Panc1 (cell line): Measurements from ENCODE around the gene HSPA4L. TPM values are rescaled to one million over a fixed set of nuclear protein-coding genes. Genes with fewer than 3 reads are reported as not detected.

ENCODE experiments used
- ATAC-seq: fragments of 200-7000 bp; cut with Tn5 transposase; 2 replicates; pipeline ENCODE4 v1.9.1; 2020; ENCODE audit warnings: mild to moderate bottlenecking, moderate library complexity
- BruUV-seq: library from RNA; stranded (reverse); fragments of 400-500 nt; replicated peaks from 2 replicates; lab custom pipeline; 2021; lab: Mats Ljungman, UMichigan
- CTCF ChIA-PET: fragments of 300-600 bp; sonication (Branson Sonifier 250); formaldehyde crosslinking; loops from one replicate; lab custom pipeline; 2022; ENCODE audit warnings: antibody characterized with exemption; lab: Charles Lee
- POLR2A ChIA-PET: fragments of 300-600 bp; sonication (Branson Sonifier 250); formaldehyde crosslinking; loops from one replicate; lab custom pipeline; 2022; ENCODE audit warnings: antibody characterized with exemption; lab: Charles Lee
- DNase-seq: peaks from one replicate; pipeline ENCODE4 v3.0.0-alpha.2; 2010; ENCODE audit warnings: low read depth, low spot score
- H3K27ac ChIP-seq: 2 replicates; pipeline ENCODE4 v1.5.1; 2011; ENCODE audit warnings: mild to moderate bottlenecking, low read length, inconsistent platforms
- H3K27me3 ChIP-seq: fragments of 200-500 bp; sonication (Bioruptor generic); 2 replicates; pipeline ENCODE4 v1.6.0; 2014; ENCODE audit warnings: low read length, inconsistent platforms; ENCODE audit not compliant: control insufficient read depth, insufficient read depth
- H3K36me3 ChIP-seq: fragments of 200-500 bp; sonication (Bioruptor generic); 2 replicates; pipeline ENCODE4 v1.5.1; 2014; ENCODE audit warnings: inconsistent platforms, mild to moderate bottlenecking, low read length, moderate library complexity; ENCODE audit not compliant: control insufficient read depth, insufficient read depth
- H3K4me1 ChIP-seq: 2 replicates; pipeline ENCODE4 v1.5.1; 2011; ENCODE audit warnings: inconsistent platforms, mild to moderate bottlenecking, low read length, moderate library complexity; ENCODE audit not compliant: control insufficient read depth, insufficient read depth
- H3K4me3 ChIP-seq, 2 experiments: 2 replicates each; pipeline ENCODE4 v1.5.1; 2011 to 2012; ENCODE audit warnings: low read depth in 2 of 2, low read length in 2 of 2, mild to moderate bottlenecking in 2 of 2, inconsistent platforms in 1 of 2, moderate library complexity in 1 of 2
- H3K9me3 ChIP-seq: fragments of 200-500 bp; sonication (Bioruptor generic); 2 replicates; pipeline ENCODE4 v1.5.1; 2014; ENCODE audit warnings: low read depth, mild to moderate bottlenecking, inconsistent platforms, low read length, moderate library complexity; ENCODE audit not compliant: control insufficient read depth, insufficient read depth
- POLR2AphosphoS5 ChIP-seq: IDR thresholded peaks from 2 replicates; pipeline ENCODE4 v1.6.1; 2012; ENCODE audit warnings: mild to moderate bottlenecking, low read depth, low read length, moderate library complexity
- REST ChIP-seq, 2 experiments: IDR thresholded peaks; 2 replicates each; pipeline ENCODE4 v1.6.1; 2011 to 2012; ENCODE audit warnings: low read depth in 2 of 2, control low read depth in 1 of 2, low read length in 1 of 2, mild to moderate bottlenecking in 1 of 2, moderate library complexity in 1 of 2; ENCODE audit not compliant: insufficient read depth in 1 of 2
- SIN3A ChIP-seq: IDR thresholded peaks from 2 replicates; pipeline ENCODE4 v1.6.1; 2012; ENCODE audit warnings: low read depth, mild to moderate bottlenecking, low read length, moderate library complexity, borderline replicate concordance; ENCODE audit not compliant: insufficient read depth
- TCF7L2 ChIP-seq: IDR thresholded peaks from 2 replicates; pipeline ENCODE4 v1.6.1; 2011; ENCODE audit warnings: mild to moderate bottlenecking, low read depth, low read length, inconsistent platforms
- in situ Hi-C: cut with HindIII; loops from 2 replicates; pipeline ENCODE4 v1.10.0; 2016; ENCODE audit warnings: low sequenced_read_pairs, low pct_unique_long_range_greater_than_20kb
- intact Hi-C: fragments of 100-400 bp; cut with micrococcal nuclease; formaldehyde crosslinking; loops from one replicate; pipeline ENCODE4 v1.10.0; 2022; ENCODE audit not compliant: unreplicated experiment
- total RNA-seq: library from RNA; stranded (reverse); gene quantifications from one replicate; pipeline ENCODE4 v1.2.1, GENCODE V29; 2021; ENCODE audit not compliant: unreplicated experiment
- TF ChIP-seq, protein P1 (sequence below): fragments of 450-650 bp; IDR thresholded peaks from 2 replicates; pipeline ENCODE4 v1.5.1; 2017; ENCODE audit warnings: mild to moderate bottlenecking

Gene HSPA4L
- total RNA-seq, 1 experiment from 2014 or later = 21.5 TPM

DNA sequence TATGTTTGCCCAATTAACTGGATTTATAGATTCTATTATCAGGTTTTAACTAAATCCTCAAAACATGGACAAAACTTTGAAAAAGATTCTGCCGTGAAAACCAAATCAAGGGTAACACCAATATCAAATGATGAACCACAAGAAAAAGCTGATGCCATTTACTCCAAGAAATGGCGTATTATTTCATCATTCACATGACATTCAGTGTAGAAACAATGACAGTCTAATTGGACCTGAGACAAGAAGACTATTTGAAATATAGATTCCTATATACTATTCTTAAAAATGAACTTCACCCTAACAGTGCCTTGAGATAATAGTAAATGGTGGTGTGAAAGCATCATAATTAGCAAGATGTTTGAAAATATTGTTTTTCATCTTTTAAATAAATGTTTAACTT lies 47.1 kb upstream of the HSPA4L start:
- ATAC-seq (no peak), DNase-seq (no peak)
- H3K27me3 ChIP-seq = no peaks in the 10 kb centered on the region
- H3K4me3 ChIP-seq = no peak overlapping the region
- H3K27ac ChIP-seq = no peak overlapping the region
- no TSS peak for BruUV-seq
- H3K36me3 ChIP-seq = no peaks in the 10 kb centered on the region
- ChIA-PET CTCF (no interaction called here), POLR2A (interaction anchor here (0.6 kb wide), 1 partner anchor 9 kb away, joined by 4 read pairs; no protein-coding TSS in a partner anchor)
- in situ Hi-C loops = no loop called here
- intact Hi-C loops = no loop called here
- no peak for TF ChIP-seq REST (IDR thresholded peaks at IDR 0.05; ENCODE audit: insufficient read depth in 1 of 2, low read depth in 2 of 2, low read length in 1 of 2)
- H3K4me1 ChIP-seq = no peaks in the 10 kb centered on the region
- H3K9me3 ChIP-seq = no peaks in the 10 kb centered on the region

DNA sequence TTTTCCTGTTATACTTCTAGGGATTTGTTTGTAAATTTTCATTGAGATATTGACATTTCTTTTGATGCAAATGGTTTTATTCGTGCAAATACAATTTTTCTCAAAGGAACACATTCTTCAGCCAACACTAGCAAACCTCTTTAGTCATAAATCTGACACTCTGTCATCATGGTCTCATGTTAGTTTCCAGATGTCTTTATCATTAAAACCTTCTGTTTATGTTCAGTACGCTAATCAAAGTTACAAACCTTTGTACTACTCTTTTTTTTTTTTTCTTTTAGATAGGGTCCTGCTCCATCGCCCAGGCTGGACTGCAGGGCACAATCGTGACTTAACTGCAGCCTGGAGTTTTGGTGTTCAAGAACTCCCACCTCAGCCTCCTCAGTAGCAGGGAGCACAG lies 44.8 kb upstream of the HSPA4L start:
- Histone ChIP-seq H3K27me3 (no peaks in the 10 kb centered on the region), H3K4me3 (no peak overlapping the region), H3K36me3 (no peaks in the 10 kb centered on the region), H3K4me1 (no peaks in the 10 kb centered on the region), H3K9me3 (no peaks in the 10 kb centered on the region), H3K27ac (no peak overlapping the region)
- ATAC-seq (no peak), DNase-seq (no peak)
- intact Hi-C loops = no loop called here
- ChIA-PET POLR2A (no interaction called here), CTCF (no interaction called here)
- in situ Hi-C loops = no loop called here
- TF ChIP-seq POLR2AphosphoS5 = no peak
- TF ChIP-seq REST (IDR thresholded peaks at IDR 0.05; ENCODE audit: insufficient read depth in 1 of 2, low read depth in 2 of 2, low read length in 1 of 2) = no peak
- TF ChIP-seq, protein P1, sequence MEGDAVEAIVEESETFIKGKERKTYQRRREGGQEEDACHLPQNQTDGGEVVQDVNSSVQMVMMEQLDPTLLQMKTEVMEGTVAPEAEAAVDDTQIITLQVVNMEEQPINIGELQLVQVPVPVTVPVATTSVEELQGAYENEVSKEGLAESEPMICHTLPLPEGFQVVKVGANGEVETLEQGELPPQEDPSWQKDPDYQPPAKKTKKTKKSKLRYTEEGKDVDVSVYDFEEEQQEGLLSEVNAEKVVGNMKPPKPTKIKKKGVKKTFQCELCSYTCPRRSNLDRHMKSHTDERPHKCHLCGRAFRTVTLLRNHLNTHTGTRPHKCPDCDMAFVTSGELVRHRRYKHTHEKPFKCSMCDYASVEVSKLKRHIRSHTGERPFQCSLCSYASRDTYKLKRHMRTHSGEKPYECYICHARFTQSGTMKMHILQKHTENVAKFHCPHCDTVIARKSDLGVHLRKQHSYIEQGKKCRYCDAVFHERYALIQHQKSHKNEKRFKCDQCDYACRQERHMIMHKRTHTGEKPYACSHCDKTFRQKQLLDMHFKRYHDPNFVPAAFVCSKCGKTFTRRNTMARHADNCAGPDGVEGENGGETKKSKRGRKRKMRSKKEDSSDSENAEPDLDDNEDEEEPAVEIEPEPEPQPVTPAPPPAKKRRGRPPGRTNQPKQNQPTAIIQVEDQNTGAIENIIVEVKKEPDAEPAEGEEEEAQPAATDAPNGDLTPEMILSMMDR = no peak
- no peak for TF ChIP-seq TCF7L2
- no peak for TF ChIP-seq SIN3A
- no TSS peak for BruUV-seq
